GM18951 (cell line): ENCODE measurements around the gene C14orf39.
"Not testable (repeated sequence)": the region's sequence is repeated elsewhere in the genome, so short reads cannot be mapped to it uniquely, and the experiment has no call there.

ENCODE experiments used
- POLR2A ChIP-seq: IDR thresholded peaks from 4 replicates; pipeline ENCODE4 v1.6.1; 2011; ENCODE audit warnings: mild to moderate bottlenecking; ENCODE audit not compliant: insufficient read length, insufficient read depth; ENCODE audit errors: extremely low read depth
- in situ Hi-C: fragments of 300-500 bp; cut with MboI; formaldehyde crosslinking; loops from one replicate; pipeline ENCODE4 v1.12.0; 2022; ENCODE audit warnings: low sequenced_read_pairs, mixed read lengths, inconsistent platforms; ENCODE audit not compliant: unreplicated experiment

C14orf39 gene

GRCh38 chr14:60455875-60456274 is 30.0 kb downstream of the C14orf39 start:
- in situ Hi-C loops: no loop called here
- TF ChIP-seq POLR2A: no peak

GRCh38 chr14:60430276-60430675 is 55.6 kb downstream of the C14orf39 start:
- no peak for TF ChIP-seq POLR2A
- in situ Hi-C loops: no loop called here

GRCh38 chr14:60420050-60420449 is 65.8 kb downstream of the C14orf39 start:
- in situ Hi-C loops: no loop called here
- TF ChIP-seq POLR2A: no peak

- in situ Hi-C loops: not testable (repeated sequence)
These were observed 88.3 kb downstream of the C14orf39 start for GRCh38 chr14:60397550-60397949.

- in situ Hi-C loops: no loop called here
- no peak for TF ChIP-seq POLR2A
These were observed 89.0 kb downstream of the C14orf39 start for GRCh38 chr14:60396718-60397343.
